Suprapubic skin (tissue), 4 donors: ENCODE data around the gene KIAA0408. TPM values are rescaled to one million over a fixed set of nuclear protein-coding genes. Genes with fewer than 3 reads are reported as not detected.
"Not testable (repeated sequence)": the region's sequence is repeated elsewhere in the genome, so short reads cannot be mapped to it uniquely, and the experiment has no call there.

ENCODE experiments used
- DNase-seq, 2 donors: peaks; one replicate each; pipeline ENCODE4 v3.0.0-alpha.2; 2019; ENCODE audit warnings: low spot score in 2 of 2
- H3K27ac ChIP-seq: fragments of 200-600 bp; sonication (generic); one replicate; pipeline ENCODE4 v1.5.1; 2019
- H3K27me3 ChIP-seq: fragments of 200-600 bp; sonication (generic); one replicate; pipeline ENCODE4 v1.5.1; 2019
- H3K36me3 ChIP-seq: fragments of 200-600 bp; sonication (generic); one replicate; pipeline ENCODE4 v1.5.1; 2019
- H3K4me1 ChIP-seq: fragments of 200-600 bp; sonication (generic); one replicate; pipeline ENCODE4 v1.5.1; 2019
- H3K4me3 ChIP-seq: fragments of 200-600 bp; sonication (generic); one replicate; pipeline ENCODE4 v1.5.1; 2019; ENCODE audit warnings: mild to moderate bottlenecking
- H3K9me3 ChIP-seq: fragments of 200-600 bp; sonication (generic); one replicate; pipeline ENCODE4 v1.5.1; 2019
- CTCF ChIP-seq, 2 donors: fragments of 200-600 bp in 1 of 2; fragments of 450-650 bp in 1 of 2; sonication (generic) in 1 of 2; IDR thresholded peaks; one replicate each; pipeline ENCODE4 v1.5.1; 2016 to 2019; ENCODE audit warnings: antibody characterized with exemption in 2 of 2, mild to moderate bottlenecking in 1 of 2, moderate library complexity in 1 of 2
- EP300 ChIP-seq: sonication (generic); formaldehyde crosslinking; IDR thresholded peaks from one replicate; pipeline ENCODE4 v1.6.1; 2017; ENCODE audit warnings: antibody characterized with exemption
- POLR2A ChIP-seq, 2 donors: fragments of 450-650 bp; IDR thresholded peaks; one replicate each; pipeline ENCODE4 v1.6.1; 2017; ENCODE audit warnings: antibody characterized with exemption in 2 of 2, mild to moderate bottlenecking in 2 of 2, moderate library complexity in 2 of 2
- POLR2AphosphoS5 ChIP-seq, 3 donors: sonication (generic); formaldehyde crosslinking; IDR thresholded peaks; one replicate each; pipeline ENCODE4 v1.6.1; 2017; ENCODE audit warnings: antibody characterized with exemption in 3 of 3
- WGBS: methylation state at CpG from one replicate; pipeline ENCODE4 v1.1.5; 2018; 5-methylcytosine and 5-hydroxymethylcytosine counted together
- total RNA-seq, 4 donors: library from RNA; depleted of rRNA; stranded (reverse); fragments of >200 nt; gene quantifications; one replicate each; pipeline ENCODE4 v1.1.0, GENCODE V29; 2016

KIAA0408 gene
- total RNA-seq, 4 donors from 2014 or later, result 1.4 to 2.7 (median 1.7) TPM; not detected in 1

GRCh38 chr6:127415096-127415495 is 44.1 kb downstream of the KIAA0408 start:
- no peak overlapping the region for H3K4me3 ChIP-seq
- H3K4me1 ChIP-seq, result no peaks in the 10 kb centered on the region
- no peak for DNase-seq
- H3K36me3 ChIP-seq, result no peaks in the 10 kb centered on the region
- WGBS, result 86% methylated on average over 2 of the region's 2 CpGs
- H3K27me3 ChIP-seq, result no peaks in the 10 kb centered on the region
- H3K27ac ChIP-seq, result no peak overlapping the region
- TF ChIP-seq EP300 (no peak), CTCF (IDR thresholded peaks at IDR 0.05) (no peak), POLR2AphosphoS5 (IDR thresholded peaks at IDR 0.05) (no peak), POLR2A (IDR thresholded peaks at IDR 0.05) (no peak)
- H3K9me3 ChIP-seq, result no peaks in the 10 kb centered on the region

GRCh38 chr6:127413123-127413522 is 46.1 kb downstream of the KIAA0408 start:
- WGBS, result 56% methylated on average over 2 of the region's 4 CpGs
- H3K9me3 ChIP-seq, H3K27ac ChIP-seq, H3K27me3 ChIP-seq, H3K4me1 ChIP-seq, H3K36me3 ChIP-seq, DNase-seq, H3K4me3 ChIP-seq: not testable (repeated sequence)

GRCh38 chr6:127412016-127412415 is 47.2 kb downstream of the KIAA0408 start:
- H3K36me3 ChIP-seq, result not testable (repeated sequence)
- 96% methylated on average over 8 of the region's 8 CpGs for WGBS

More at GRCh38 chr6:127412016-127412415, 47.2 kb downstream of the KIAA0408 start:
- H3K27me3 ChIP-seq, H3K9me3 ChIP-seq, H3K4me1 ChIP-seq, H3K27ac ChIP-seq, H3K4me3 ChIP-seq, DNase-seq: not testable (repeated sequence)

Other genes starting within 250 kb of the KIAA0408 start
- gene RNF146, start 192.5 kb downstream of the KIAA0408 start, total RNA-seq, result 10 to 100 TPM; 18.6 to 54.6 (median 27.0) TPM
- gene ECHDC1, start 115.8 kb downstream of the KIAA0408 start, total RNA-seq, result 10 to 100 TPM; 23.9 to 42.6 (median 38.0) TPM
- gene C6orf58, start 117.8 kb upstream of the KIAA0408 start, total RNA-seq, result not detected